ENCODE data around the gene CXCL1. TPM values are rescaled to one million over a fixed set of nuclear protein-coding genes. Genes with fewer than 3 reads are reported as not detected.

Gene CXCL1
- total RNA-seq, 1 experiment from 2014 or later = 0.85 TPM

- H3K27me3 Mint-ChIP-seq (ENCODE audit: low read depth) = peaks cover 37% of the 10 kb centered on the region
Measured at GRCh38 chr4:73870768-73871167, 1.6 kb downstream of the CXCL1 start.

DNA sequence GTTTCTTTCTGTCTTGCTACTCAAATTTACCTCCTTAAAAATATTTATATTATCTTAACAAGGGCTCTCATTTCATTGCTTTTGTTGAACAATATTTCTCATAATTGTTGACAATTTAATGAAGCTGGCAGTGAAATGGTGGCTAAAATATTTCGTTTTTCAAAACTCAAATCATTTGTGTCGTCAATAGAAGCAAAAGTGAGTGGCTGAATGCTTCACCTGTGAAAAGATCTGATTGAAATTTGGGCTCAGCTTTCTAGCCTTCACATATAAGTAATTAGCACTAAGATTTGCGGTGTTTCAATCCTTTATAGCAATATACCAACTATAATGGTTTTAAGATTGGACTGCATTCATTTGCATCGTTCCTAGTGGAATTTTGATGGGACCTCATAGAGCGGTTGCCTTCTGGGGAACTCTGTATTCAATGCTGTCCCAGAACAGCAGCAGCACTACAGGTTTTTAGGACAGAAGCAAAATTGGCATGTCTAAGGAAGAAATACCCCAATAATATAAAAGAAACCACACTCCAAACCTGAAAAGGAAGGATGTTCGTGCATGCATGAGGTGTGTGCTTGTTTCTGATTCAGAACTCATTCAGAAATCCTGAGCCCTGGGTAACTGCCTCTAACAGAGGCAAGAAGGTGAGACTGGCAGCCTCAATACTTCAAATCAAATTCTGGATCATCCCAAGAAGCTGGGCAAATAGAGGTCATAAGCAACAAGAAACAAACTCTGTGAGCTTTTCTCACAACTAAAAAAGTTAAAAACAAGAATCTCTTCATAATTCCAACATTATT is 2.5 kb downstream of the CXCL1 start:
- H3K27me3 Mint-ChIP-seq (ENCODE audit: low read depth) = peaks cover 37% of the 10 kb centered on the region
- H3K27ac Mint-ChIP-seq = no peak overlapping the region
- TF ChIP-seq STAT6 (CRISPR knock-in tag; conservative IDR thresholded peaks at IDR 0.05; ENCODE audit: low read depth) (no peak), ZNF317 (CRISPR knock-in tag; IDR thresholded peaks at IDR 0.05; ENCODE audit: borderline replicate concordance, low read depth) (no peak), GRHL2 (CRISPR knock-in tag; IDR thresholded peaks at IDR 0.05; ENCODE audit: insufficient replicate concordance, severe bottlenecking) (no peak)
- TF ChIP-seq, protein P1, sequence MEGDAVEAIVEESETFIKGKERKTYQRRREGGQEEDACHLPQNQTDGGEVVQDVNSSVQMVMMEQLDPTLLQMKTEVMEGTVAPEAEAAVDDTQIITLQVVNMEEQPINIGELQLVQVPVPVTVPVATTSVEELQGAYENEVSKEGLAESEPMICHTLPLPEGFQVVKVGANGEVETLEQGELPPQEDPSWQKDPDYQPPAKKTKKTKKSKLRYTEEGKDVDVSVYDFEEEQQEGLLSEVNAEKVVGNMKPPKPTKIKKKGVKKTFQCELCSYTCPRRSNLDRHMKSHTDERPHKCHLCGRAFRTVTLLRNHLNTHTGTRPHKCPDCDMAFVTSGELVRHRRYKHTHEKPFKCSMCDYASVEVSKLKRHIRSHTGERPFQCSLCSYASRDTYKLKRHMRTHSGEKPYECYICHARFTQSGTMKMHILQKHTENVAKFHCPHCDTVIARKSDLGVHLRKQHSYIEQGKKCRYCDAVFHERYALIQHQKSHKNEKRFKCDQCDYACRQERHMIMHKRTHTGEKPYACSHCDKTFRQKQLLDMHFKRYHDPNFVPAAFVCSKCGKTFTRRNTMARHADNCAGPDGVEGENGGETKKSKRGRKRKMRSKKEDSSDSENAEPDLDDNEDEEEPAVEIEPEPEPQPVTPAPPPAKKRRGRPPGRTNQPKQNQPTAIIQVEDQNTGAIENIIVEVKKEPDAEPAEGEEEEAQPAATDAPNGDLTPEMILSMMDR (IDR thresholded peaks at IDR 0.05) = no peak
- TF ChIP-seq, protein P2, sequence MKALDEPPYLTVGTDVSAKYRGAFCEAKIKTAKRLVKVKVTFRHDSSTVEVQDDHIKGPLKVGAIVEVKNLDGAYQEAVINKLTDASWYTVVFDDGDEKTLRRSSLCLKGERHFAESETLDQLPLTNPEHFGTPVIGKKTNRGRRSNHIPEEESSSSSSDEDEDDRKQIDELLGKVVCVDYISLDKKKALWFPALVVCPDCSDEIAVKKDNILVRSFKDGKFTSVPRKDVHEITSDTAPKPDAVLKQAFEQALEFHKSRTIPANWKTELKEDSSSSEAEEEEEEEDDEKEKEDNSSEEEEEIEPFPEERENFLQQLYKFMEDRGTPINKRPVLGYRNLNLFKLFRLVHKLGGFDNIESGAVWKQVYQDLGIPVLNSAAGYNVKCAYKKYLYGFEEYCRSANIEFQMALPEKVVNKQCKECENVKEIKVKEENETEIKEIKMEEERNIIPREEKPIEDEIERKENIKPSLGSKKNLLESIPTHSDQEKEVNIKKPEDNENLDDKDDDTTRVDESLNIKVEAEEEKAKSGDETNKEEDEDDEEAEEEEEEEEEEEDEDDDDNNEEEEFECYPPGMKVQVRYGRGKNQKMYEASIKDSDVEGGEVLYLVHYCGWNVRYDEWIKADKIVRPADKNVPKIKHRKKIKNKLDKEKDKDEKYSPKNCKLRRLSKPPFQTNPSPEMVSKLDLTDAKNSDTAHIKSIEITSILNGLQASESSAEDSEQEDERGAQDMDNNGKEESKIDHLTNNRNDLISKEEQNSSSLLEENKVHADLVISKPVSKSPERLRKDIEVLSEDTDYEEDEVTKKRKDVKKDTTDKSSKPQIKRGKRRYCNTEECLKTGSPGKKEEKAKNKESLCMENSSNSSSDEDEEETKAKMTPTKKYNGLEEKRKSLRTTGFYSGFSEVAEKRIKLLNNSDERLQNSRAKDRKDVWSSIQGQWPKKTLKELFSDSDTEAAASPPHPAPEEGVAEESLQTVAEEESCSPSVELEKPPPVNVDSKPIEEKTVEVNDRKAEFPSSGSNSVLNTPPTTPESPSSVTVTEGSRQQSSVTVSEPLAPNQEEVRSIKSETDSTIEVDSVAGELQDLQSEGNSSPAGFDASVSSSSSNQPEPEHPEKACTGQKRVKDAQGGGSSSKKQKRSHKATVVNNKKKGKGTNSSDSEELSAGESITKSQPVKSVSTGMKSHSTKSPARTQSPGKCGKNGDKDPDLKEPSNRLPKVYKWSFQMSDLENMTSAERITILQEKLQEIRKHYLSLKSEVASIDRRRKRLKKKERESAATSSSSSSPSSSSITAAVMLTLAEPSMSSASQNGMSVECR (CRISPR knock-in tag; IDR thresholded peaks at IDR 0.05; ENCODE audit: borderline replicate concordance) = no peak

More at GRCh38 chr4:73870768-73871167, 1.6 kb downstream of the CXCL1 start:
- ChIA-PET CTCF (interaction anchor here (1.6 kb wide), 1 partner anchor 11 kb away, joined by 5 read pairs; no protein-coding TSS in a partner anchor), POLR2A (no interaction called here)
- Mint-ChIP-seq H3K9me3 (no peaks in the 10 kb centered on the region), H3K36me3 (no peaks in the 10 kb centered on the region), H3K4me3 (no peak overlapping the region), H3K4me1 (peaks cover 18% of the 10 kb centered on the region), H3K27ac (no peak overlapping the region)
- TF ChIP-seq FOXJ3 (CRISPR knock-in tag; IDR thresholded peaks at IDR 0.05; ENCODE audit: borderline replicate concordance) (no peak), GTF2I (CRISPR knock-in tag; conservative IDR thresholded peaks at IDR 0.05) (no peak), SP1 (CRISPR knock-in tag; conservative IDR thresholded peaks at IDR 0.05) (no peak), OVOL2 (CRISPR knock-in tag; IDR thresholded peaks at IDR 0.05; ENCODE audit: borderline replicate concordance) (no peak), CREB1 (CRISPR knock-in tag; IDR thresholded peaks at IDR 0.05) (no peak), ATF1 (CRISPR knock-in tag; IDR thresholded peaks at IDR 0.05) (no peak), NFYB (CRISPR knock-in tag; conservative IDR thresholded peaks at IDR 0.05; ENCODE audit: low read depth) (no peak), RELA (CRISPR knock-in tag; IDR thresholded peaks at IDR 0.05; ENCODE audit: borderline replicate concordance) (no peak), GRHL2 (CRISPR knock-in tag; IDR thresholded peaks at IDR 0.05; ENCODE audit: insufficient replicate concordance, severe bottlenecking) (no peak), ZNF512 (CRISPR knock-in tag; IDR thresholded peaks at IDR 0.05; ENCODE audit: borderline replicate concordance) (no peak)
- TF ChIP-seq, protein P2 (CRISPR knock-in tag; IDR thresholded peaks at IDR 0.05; ENCODE audit: borderline replicate concordance) = no peak
- TF ChIP-seq, protein P3, sequence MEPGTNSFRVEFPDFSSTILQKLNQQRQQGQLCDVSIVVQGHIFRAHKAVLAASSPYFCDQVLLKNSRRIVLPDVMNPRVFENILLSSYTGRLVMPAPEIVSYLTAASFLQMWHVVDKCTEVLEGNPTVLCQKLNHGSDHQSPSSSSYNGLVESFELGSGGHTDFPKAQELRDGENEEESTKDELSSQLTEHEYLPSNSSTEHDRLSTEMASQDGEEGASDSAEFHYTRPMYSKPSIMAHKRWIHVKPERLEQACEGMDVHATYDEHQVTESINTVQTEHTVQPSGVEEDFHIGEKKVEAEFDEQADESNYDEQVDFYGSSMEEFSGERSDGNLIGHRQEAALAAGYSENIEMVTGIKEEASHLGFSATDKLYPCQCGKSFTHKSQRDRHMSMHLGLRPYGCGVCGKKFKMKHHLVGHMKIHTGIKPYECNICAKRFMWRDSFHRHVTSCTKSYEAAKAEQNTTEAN (CRISPR knock-in tag; IDR thresholded peaks at IDR 0.05) = no peak
- ATAC-seq = no peak
- no peak for DNase-seq (ENCODE audit: low spot score)

More for the DNA sequence above, 2.5 kb downstream of the CXCL1 start:
- H3K4me1 Mint-ChIP-seq = peaks cover 18% of the 10 kb centered on the region
- H3K9me3 Mint-ChIP-seq = no peaks in the 10 kb centered on the region
- DNase-seq (ENCODE audit: low spot score) = no peak
- H3K36me3 Mint-ChIP-seq = no peaks in the 10 kb centered on the region
- POLR2A ChIA-PET = no interaction called here
- no peak overlapping the region for H3K4me3 Mint-ChIP-seq
- no peak for ATAC-seq
- CTCF ChIA-PET = no interaction called here

Data from WTC11 (cell line).